ENCODE measurements around the gene HOXA7. TPM values are rescaled to one million over a fixed set of nuclear protein-coding genes. Genes with fewer than 3 reads are reported as not detected.

HOXA7 gene
- total RNA-seq, result 0.27 and 3.1 TPM in 2 replicates

DNA sequence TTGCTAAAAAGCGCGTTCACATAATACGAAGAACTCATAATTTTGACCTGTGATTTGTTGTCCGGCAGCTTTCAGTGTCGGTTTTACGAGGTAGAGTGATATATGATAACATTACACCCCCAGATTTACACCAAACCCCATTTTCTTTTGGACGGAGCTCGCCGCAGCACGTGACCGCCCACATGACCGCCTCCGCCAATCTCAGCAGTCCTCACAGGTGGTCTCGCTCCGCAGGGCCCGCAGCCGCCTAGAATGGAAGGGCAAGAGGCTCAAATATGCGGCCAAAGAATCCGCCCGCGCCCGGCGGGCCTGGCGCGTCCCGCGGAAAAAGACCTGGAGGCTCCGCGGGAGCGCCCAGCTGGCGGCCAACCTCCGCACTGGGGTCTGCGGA lies at the start of gene HOXA7:
Gene HOXA7 (minus strand): TSS at position 168 of the 391 bp plus-strand sequence. CDS start 130 bp downstream, at position 38.

DNA sequence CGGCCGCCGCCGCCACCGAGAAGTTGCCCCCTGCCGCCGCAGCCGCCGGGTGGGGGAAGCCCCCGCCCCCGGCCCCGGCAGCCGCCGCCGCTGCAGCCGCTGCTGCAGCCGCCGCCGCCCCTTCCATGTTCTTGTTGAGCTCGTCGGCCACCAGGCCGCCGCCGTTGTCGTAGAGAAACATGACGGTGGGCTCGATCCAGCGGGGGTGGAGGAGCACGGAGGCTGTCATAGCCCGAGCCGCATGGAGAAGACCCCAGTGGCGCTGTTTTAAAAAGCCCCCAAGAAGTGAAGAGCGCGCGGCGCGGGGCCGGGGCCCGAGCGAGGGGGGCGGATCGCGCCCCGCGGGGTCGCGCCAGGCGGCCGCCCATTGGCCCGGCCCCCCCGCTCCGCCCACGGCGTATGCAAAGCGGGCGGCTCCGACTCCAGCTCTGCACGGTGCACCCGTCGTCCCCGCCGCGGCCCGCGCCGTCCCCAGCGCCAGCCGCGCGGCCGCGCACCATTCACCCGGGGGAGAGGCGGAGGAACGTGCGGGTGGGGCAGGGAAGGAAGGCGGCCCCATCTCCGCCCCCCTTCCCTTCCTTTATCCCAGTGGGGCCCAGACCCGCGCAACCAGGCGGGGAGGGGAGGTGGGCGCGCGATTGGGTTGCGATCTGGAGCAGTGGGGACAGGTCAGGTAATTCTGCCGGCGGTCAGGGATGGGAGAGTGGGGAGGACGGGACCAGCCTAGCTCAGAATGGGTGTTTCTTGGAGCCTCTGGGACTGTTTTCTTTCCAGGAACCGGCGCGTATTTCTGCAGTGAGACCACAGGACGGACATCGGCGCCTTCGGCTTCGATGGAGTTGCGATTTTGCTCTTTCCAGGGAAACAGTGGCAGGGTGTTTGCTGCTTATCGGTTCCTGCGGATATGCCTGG lies 43.6 kb upstream of the HOXA7 start, which contains the start of gene HOXA13:
Gene HOXA13 (minus strand): TSS at position 243 of the 912 bp plus-strand sequence. CDS start 14 bp downstream, at position 229.

DNA sequence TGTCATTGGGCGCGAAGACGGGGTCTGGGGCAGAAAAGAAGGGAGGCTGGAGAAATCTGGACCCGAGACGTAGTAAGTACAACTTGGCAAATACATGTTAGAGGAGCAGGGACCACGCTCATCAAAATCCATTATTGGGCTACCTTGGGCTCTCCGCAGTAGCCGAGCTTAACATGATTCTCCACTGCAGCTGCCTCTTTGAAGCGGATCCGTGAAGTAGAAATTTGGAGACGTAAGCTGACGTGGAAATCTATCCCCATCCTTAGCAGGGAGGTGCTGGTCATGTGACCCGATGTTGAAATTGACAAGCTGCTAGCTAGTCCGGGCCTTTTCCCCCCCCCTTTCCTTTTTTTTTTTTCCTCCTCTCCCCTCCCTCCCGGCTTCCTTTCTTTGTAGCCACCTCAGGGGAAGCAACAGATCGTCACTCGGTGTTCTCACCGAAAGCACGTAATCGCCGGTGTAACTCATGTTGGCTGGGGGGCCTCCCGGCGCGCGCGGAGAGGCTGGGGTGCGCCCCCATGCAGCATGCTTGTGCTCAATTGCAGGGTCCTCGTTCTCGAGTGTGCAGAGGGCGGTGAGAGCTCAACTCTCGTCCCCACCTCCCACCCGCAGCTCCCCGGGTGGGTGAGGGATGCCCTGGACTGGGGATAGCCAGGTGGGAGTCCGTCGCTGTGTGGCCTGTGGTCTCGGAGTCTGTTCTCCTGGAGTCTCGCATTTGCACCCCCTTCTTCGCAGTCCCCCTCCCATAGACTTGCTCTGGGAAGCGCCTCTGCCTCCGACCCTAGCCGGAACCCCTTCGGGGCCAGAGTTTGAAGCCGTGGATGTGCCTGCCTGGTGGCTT lies 28.8 kb upstream of the HOXA7 start, which contains the start of gene HOXA11:
Gene HOXA11 (minus strand): TSS at position 220 of the 841 bp plus-strand sequence. CDS start 88 bp downstream, at position 132.

DNA sequence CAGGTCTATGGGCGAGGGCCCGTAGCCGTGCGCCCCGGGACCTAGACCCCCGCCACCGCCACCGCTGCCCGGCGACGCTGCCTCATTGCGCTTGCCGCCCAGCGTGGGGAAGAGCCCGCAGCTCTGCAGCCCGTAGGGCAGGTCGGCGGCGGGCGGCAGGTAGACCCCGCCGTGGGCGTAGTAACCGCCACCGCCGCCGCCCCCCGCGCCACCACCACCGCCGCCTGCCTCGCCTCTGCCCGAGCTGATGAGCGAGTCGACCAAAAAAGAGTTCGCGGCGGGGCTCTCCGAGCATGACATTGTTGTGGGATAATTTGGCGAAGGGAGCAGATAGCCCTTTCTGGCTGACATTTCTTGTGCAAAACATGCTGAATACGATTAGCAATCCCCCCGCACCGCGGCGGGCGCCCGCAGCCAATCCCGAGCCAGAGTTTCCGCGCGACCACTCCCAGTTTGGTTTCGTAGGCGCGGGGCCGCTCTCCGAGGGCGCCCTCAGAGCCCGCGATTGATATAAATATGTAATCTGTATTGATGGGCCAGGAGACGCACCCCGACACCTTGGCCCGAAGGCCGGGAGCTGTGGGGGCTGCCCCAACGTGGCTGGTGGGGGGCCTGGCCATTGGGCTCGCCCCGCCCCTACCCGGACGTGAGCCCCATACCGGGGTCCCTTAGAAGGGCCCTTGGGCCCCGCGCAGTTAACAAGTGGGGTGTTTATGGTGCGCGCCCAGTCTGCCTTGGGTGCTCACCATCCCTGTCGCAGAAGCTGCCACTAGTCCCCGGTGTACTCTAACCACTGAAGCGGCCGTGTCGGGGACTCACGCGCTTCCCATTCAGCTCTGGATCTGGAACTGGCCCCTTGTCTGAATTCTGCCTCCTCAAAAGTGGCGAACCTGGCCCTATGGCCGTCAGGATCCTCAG lies 17.7 kb upstream of the HOXA7 start, which contains the start of gene HOXA10:
Gene HOXA10 (minus strand): TSS at position 365 of the 918 bp plus-strand sequence. CDS start 14 bp downstream, at position 351.

DNA sequence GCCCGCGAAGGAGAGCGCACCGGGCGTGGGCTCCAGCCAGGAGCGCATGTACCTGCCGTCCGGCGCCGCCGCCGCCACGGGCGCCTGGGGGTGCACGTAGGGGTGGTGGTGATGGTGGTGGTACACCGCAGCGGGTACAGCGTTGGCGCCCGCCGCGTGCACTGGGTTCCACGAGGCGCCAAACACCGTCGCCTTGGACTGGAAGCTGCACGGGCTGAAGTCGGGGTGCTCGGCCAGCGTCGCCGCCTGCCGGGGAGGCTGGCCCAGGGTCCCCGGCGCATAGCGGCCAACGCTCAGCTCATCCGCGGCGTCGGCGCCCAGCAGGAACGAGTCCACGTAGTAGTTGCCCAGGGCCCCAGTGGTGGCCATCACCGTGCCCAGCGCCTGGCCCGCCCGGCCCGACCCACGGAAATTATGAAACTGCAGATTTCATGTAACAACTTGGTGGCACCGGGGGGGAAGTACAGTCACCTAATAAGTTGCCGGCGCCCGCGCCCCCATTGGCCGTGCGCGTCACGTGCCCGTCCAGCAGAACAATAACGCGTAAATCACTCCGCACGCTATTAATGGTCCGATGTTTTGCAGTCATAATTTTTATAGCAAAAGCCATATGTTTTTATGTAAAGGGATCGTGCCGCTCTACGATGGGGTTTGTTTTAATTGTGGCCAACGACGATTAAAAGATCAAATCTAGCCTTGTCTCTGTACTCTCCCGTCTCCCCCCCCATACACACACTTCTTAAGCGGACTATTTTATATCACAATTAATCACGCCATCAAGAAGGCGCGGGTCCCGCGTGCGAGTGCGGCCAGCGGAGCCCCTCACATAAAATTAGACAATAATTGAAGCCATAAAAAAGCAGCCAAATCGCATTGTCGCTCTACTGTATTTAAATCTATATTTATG lies 8.9 kb upstream of the HOXA7 start, which contains the start of gene HOXA9:
Gene HOXA9 (minus strand): TSS at position 449 of the 907 bp plus-strand sequence. CDS start 80 bp downstream, at position 369.

DNA sequence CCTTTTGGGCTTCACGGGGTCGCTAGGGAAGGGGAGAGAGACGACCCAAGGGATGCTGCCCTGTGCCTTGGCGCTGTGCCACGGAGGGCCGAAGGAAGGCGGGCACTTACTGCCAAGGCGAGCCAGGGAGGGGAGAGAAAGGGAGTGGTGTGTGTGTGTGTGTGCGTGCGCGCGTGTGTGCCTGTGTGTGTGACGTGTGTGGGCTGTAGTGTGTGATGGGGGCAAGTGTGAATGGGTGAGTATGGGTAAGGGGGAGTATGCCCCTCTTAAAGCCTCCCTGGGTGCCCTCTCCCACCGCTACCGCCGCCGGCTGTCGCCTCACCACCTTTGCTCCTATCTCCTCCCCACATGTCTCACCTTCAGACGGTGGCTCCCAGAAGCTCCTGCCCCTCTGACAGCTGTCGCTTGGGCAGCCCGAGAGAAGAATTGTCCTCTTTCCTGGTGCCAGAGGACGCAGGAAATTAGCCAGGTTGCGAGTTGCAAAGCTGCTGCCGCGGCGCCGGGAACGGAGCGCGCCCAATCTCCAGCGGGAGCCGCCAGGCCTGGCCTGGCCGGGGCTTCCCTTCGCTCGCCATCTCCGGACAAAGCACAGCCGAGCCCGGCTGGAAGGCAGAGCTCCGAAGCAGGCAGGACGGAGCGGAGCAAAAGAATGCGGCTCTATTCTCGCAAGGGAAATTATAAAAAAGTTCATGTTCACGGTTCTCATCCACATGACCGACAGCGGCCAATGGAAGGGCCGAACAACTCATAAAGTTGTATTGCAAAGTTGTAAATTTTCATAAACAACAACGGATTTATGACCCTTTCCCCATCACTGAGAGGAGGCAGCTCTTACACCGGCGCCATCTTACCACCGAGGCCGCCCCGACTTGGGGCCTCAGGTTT lies 4.3 kb downstream of the HOXA7 start, which contains the start of gene HOXA3:
Gene HOXA3 (minus strand): TSS at position 653 of the 885 bp plus-strand sequence. CDS start 41,943 bp downstream, outside the sequence.

DNA sequence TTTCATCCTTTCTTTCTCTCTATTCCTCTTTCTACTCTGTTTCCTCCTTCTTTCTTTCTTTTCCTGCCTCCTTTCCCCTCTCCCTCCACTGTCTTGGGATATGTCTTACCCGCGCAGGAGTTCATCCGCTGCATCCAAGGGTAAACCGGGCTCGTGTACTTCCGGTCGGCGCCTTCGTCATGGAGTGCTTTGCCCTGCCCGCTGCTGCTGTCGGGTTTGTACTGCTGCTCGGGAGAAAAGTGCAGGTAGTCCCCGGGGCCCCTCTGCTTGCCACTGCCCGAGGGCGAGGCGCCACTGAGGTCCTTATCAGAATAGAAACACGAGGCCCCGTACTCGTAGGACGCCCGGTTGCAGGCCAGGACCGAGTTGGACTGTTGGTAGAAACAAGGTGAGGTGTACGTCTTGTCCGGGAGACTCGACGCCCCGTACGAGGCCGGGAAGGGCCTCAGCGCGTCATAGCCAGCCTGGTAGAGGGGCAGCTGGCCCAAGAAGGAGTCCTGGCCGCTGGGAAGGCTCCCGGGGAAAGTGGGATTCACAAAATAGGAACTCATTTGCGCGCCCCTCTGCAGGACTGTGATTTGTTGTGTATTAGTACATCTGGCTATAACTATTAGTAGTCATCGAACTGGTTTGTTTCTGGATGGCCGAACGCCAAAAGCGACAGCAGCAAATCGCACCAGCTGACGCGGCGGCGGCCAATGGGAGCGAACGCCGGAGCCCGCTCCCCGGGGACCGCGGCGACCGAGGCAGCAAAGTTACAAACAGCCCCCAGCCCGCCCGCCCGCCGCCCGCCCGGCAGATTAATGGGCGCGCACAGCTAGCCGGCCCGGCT lies 9.1 kb downstream of the HOXA7 start, which contains the start of gene HOXA6:
Gene HOXA6 (minus strand): TSS at position 576 of the 832 bp plus-strand sequence. CDS start 25 bp downstream, at position 551.

DNA sequence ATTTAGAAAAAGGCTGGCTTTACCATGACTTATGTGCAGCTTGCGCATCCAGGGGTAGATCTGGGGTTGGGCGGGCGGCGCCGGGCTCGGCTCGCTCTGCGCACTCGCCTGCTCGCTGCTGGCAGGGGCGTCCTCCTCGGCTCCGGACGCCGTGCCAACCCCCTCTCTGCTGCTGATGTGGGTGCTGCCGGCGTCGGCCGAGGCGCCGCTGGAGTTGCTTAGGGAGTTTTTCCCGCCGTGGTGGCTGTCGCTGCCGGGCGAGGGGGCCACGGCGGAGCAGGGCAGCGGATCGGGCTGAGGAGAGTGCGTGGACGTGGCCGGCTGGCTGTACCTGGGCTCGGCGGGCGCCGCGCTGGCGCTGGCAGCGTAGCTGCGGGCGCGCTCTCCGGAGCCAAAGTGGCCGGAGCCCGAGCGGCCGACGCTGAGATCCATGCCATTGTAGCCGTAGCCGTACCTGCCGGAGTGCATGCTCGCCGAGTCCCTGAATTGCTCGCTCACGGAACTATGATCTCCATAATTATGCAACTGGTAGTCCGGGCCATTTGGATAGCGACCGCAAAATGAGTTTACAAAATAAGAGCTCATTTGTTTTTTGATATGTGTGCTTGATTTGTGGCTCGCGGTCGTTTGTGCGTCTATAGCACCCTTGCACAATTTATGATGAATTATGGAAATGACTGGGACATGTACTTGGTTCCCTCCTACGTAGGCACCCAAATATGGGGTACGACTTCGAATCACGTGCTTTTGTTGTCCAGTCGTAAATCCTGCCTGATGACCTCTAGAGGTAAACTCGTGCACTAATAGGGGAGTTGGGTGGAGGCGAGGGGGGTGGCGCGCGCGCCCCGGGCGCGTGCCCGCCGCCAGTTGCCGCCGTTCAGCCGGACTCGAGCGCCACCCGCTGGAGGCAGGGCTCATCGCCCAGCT lies 13.2 kb downstream of the HOXA7 start, which contains the start of gene HOXA5:
Gene HOXA5 (minus strand): TSS at position 659 of the 927 bp plus-strand sequence. CDS start 74 bp downstream, at position 585.

DNA sequence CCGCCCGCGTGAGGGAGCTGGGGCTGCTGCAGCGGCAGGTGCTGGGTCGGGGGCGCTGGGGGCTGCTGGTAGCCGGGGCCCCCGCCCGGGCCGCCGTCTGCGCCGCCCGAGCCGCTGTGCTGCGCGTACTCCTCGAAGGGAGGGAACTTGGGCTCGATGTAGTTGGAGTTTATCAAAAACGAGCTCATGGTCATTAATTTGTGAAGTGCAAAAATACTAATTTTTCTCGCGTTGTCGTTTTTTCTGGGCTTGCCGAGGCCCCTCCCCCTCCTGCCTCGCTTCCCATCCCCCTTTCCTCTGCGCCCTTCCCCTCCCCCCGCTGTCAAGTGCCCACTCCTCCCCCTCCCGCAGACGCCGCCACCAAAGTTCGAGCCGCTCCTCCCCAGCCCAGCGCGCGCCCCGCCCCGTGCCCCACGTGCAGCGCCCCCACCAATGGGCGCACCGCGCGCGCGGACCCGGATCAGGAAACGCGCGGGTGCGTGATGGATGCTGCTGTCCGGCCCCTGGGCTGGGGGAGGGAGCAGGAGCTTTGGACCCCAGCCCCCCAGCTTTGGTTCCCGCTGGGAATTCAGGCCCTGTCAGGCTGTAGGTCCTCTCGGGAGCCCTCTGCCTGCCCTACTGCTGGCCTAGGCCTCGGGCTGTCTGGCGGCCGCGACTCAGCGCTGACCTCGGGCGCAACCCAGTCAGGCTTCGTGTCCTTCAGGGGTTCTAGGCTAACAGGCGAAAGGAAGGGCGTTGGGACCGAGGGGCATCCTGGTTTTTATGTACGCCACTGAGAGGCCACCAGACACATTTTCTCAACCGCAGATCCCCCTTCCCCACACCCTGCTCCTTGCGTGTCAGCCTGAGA lies 25.7 kb downstream of the HOXA7 start, which contains the start of gene HOXA4:
Gene HOXA4 (minus strand): TSS at position 218 of the 850 bp plus-strand sequence. CDS start 24 bp downstream, at position 194.

Small RNAs within 50 kb of the gene (small RNA-seq; reads per million reads assigned to genes)
- gene AC004080.5, result not detected
- gene RF02140, result not detected
- gene RF02141, result not detected

Other genes with a start within 250 kb of the HOXA7 start
- gene HOXA1, start 60.7 kb downstream of the HOXA7 start, total RNA-seq, result 0.65 and 0.93 TPM in 2 replicates
- 1.6 and 2.2 TPM in 2 replicates for gene HOXA2, start 54.0 kb downstream of the HOXA7 start, total RNA-seq
- 0.80 and 1.9 TPM in 2 replicates for gene HOXA4, start 25.9 kb downstream of the HOXA7 start, total RNA-seq
- gene HOXA5, start 13.0 kb downstream of the HOXA7 start, total RNA-seq, result 1.3 and 12.7 TPM in 2 replicates
- 5.4 TPM in 1 of 2 replicates, not detected in the other for gene HOXA6, start 8.9 kb downstream of the HOXA7 start, total RNA-seq
- 1.1 and 1.9 TPM in 2 replicates for gene HOXA3, start 4.1 kb downstream of the HOXA7 start, total RNA-seq
- gene HOXA9, start 8.9 kb upstream of the HOXA7 start, total RNA-seq, result 0.40 and 27.9 TPM in 2 replicates
- 0.27 and 5.8 TPM in 2 replicates for gene HOXA10, start 17.6 kb upstream of the HOXA7 start, total RNA-seq
- 0.93 TPM in 1 of 2 replicates, not detected in the other for gene HOXA11, start 28.6 kb upstream of the HOXA7 start, total RNA-seq
- not detected in 2 replicates for gene HOXA13, start 43.4 kb upstream of the HOXA7 start, total RNA-seq
- gene EVX1, start 86.1 kb upstream of the HOXA7 start, total RNA-seq, result not detected in 2 replicates

Data from thoracic aorta endothelial cell (primary cell).